IMR-90 (cell line): Measurements from ENCODE around the gene ARHGAP24. TPM values are rescaled to one million over a fixed set of nuclear protein-coding genes. Genes with fewer than 3 reads are reported as not detected.

Source experiments
- ATAC-seq: fragments of 200-7000 bp; cut with Tn5 transposase; 2 replicates; pipeline ENCODE4 v1.9.1; 2020; ENCODE audit warnings: low read depth, mild to moderate bottlenecking, moderate library complexity
- BruUV-seq: library from RNA; stranded (reverse); fragments of 400-500 nt; replicated peaks from 2 replicates; lab custom pipeline; 2021; lab: Mats Ljungman, UMichigan
- CTCF ChIA-PET: fragments of 300-600 bp; formaldehyde crosslinking; extraction: SDS; loops from one replicate; lab custom pipeline; 2021; ENCODE audit warnings: antibody characterized with exemption; lab: Yijun Ruan, JAX
- POLR2A ChIA-PET: fragments of 300-600 bp; sonication (Branson Sonifier 250); formaldehyde crosslinking; loops from one replicate; lab custom pipeline; 2022; ENCODE audit warnings: antibody characterized with exemption; ENCODE audit not compliant: unreplicated experiment; lab: Charles Lee
- DNase-seq: peaks from one replicate; pipeline ENCODE4 v3.0.0; 2013
- H2AFZ ChIP-seq: replicated peaks from 2 replicates; pipeline ENCODE3; 2013; ENCODE audit warnings: low read length, mild to moderate bottlenecking; ENCODE audit not compliant: poor library complexity
- H2AK5ac ChIP-seq: 2 replicates; pipeline ENCODE4 v1.6.1; 2013; ENCODE audit warnings: low read depth, low read length, inconsistent platforms
- H2AK9ac ChIP-seq: replicated peaks from 2 replicates; pipeline ENCODE3; 2013; ENCODE audit warnings: mild to moderate bottlenecking, low read depth, low read length, moderate library complexity; ENCODE audit not compliant: poor library complexity
- H2BK120ac ChIP-seq: 2 replicates; pipeline ENCODE4 v1.6.1; 2013; ENCODE audit warnings: low read depth, low read length, inconsistent platforms
- H2BK15ac ChIP-seq: 3 replicates; pipeline ENCODE4 v1.6.1; 2013; ENCODE audit warnings: low read depth, low read length, inconsistent platforms
- H2BK20ac ChIP-seq: 2 replicates; pipeline ENCODE4 v1.6.1; 2013; ENCODE audit warnings: low read depth, mild to moderate bottlenecking, inconsistent platforms, low read length, moderate library complexity
- H2BK5ac ChIP-seq: 2 replicates; pipeline ENCODE4 v1.6.1; 2013; ENCODE audit warnings: mild to moderate bottlenecking, low read depth, low read length, inconsistent platforms; ENCODE audit not compliant: poor library complexity, severe bottlenecking
- H3K14ac ChIP-seq: replicated peaks from 2 replicates; pipeline ENCODE4 v1.6.1; 2013; ENCODE audit warnings: low read depth, low read length, inconsistent platforms
- H3K18ac ChIP-seq: 2 replicates; pipeline ENCODE4 v1.6.1; 2013; ENCODE audit warnings: low read depth, low read length, control low read depth
- H3K23ac ChIP-seq: 2 replicates; pipeline ENCODE4 v1.6.1; 2013; ENCODE audit warnings: low read depth, low read length, inconsistent platforms
- H3K27ac ChIP-seq: 2 replicates; pipeline ENCODE4 v1.5.1; 2013; ENCODE audit warnings: mild to moderate bottlenecking, control low read depth, low read length; ENCODE audit not compliant: insufficient read depth
- H3K27me3 ChIP-seq: 2 replicates; pipeline ENCODE4 v1.6.1; 2013; ENCODE audit warnings: low read length; ENCODE audit not compliant: control insufficient read depth, insufficient read depth
- H3K36me3 ChIP-seq: 2 replicates; pipeline ENCODE4 v1.6.1; 2013; ENCODE audit warnings: low read length, mixed read lengths; ENCODE audit not compliant: control insufficient read depth, insufficient read depth
- H3K4ac ChIP-seq: 2 replicates; pipeline ENCODE4 v1.6.1; 2013; ENCODE audit warnings: low read depth, low read length, inconsistent platforms
- H3K4me1 ChIP-seq: 2 replicates; pipeline ENCODE4 v1.6.1; 2013; ENCODE audit warnings: low read length, mixed read lengths; ENCODE audit not compliant: control insufficient read depth, insufficient read depth
- H3K4me2 ChIP-seq: 2 replicates; pipeline ENCODE4 v1.6.1; 2013; ENCODE audit warnings: low read depth, mild to moderate bottlenecking, control low read depth, low read length, moderate library complexity
- H3K4me3 ChIP-seq: 2 replicates; pipeline ENCODE4 v1.5.1; 2013; ENCODE audit warnings: low read depth, mild to moderate bottlenecking, control low read depth, low read length, moderate library complexity; ENCODE audit not compliant: insufficient read depth
- H3K56ac ChIP-seq: 2 replicates; pipeline ENCODE4 v1.6.1; 2013; ENCODE audit warnings: low read length, inconsistent platforms; ENCODE audit not compliant: insufficient read depth; ENCODE audit errors: extremely low read depth
- H3K79me1 ChIP-seq, 2 experiments: 2 replicates each; pipeline ENCODE4 v1.6.1; 2013; ENCODE audit warnings: low read length in 2 of 2, inconsistent platforms in 1 of 2, low read depth in 1 of 2
- H3K9ac ChIP-seq: 2 replicates; pipeline ENCODE4 v1.6.1; 2013; ENCODE audit warnings: low read depth, low read length, control low read depth
- H3K9me1 ChIP-seq: 2 replicates; pipeline ENCODE4 v1.6.1; 2013; ENCODE audit warnings: low read length, inconsistent platforms; ENCODE audit not compliant: insufficient read depth
- H3K9me3 ChIP-seq: 2 replicates; pipeline ENCODE4 v1.6.1; 2013; ENCODE audit warnings: low read length; ENCODE audit not compliant: control insufficient read depth, insufficient read depth
- H4K20me1 ChIP-seq: 2 replicates; pipeline ENCODE4 v1.6.1; 2013; ENCODE audit warnings: low read length, inconsistent platforms; ENCODE audit not compliant: insufficient read depth
- H4K5ac ChIP-seq: 2 replicates; pipeline ENCODE4 v1.6.1; 2013; ENCODE audit warnings: mild to moderate bottlenecking, low read depth, low read length, control low read depth
- H4K8ac ChIP-seq, 2 experiments: 2 replicates each; pipeline ENCODE4 v1.6.1; 2013; ENCODE audit warnings: low read depth in 2 of 2, low read length in 2 of 2, control low read depth in 1 of 2, inconsistent platforms in 1 of 2
- H4K91ac ChIP-seq: 2 replicates; pipeline ENCODE4 v1.6.1; 2013; ENCODE audit warnings: low read depth, low read length, inconsistent platforms; ENCODE audit not compliant: insufficient read depth
- BHLHE40 ChIP-seq: fragments of 150-350 bp; IDR thresholded peaks from 2 replicates; pipeline ENCODE4 v1.6.1; 2016; ENCODE audit warnings: mild to moderate bottlenecking, low read depth, low read length
- CEBPB ChIP-seq: IDR thresholded peaks from 2 replicates; pipeline ENCODE4 v1.6.1; 2012; ENCODE audit warnings: low read depth, low read length, improper control_type of control experiment
- CHD1 ChIP-seq: IDR thresholded peaks from 2 replicates; pipeline ENCODE4 v1.6.1; 2012; ENCODE audit warnings: low read depth, low read length, improper control_type of control experiment
- FOS ChIP-seq: fragments of 150-350 bp; IDR thresholded peaks from 2 replicates; pipeline ENCODE4 v1.6.1; 2016; ENCODE audit warnings: low read depth, low read length
- MAFK ChIP-seq: IDR thresholded peaks from 2 replicates; pipeline ENCODE4 v1.6.1; 2012; ENCODE audit warnings: low read depth, low read length, improper control_type of control experiment
- MAZ ChIP-seq: IDR thresholded peaks from 2 replicates; pipeline ENCODE4 v1.6.1; 2012; ENCODE audit warnings: low read depth, mild to moderate bottlenecking, low read length, improper control_type of control experiment, moderate library complexity, borderline replicate concordance
- MXI1 ChIP-seq: IDR thresholded peaks from 2 replicates; pipeline ENCODE4 v1.6.1; 2012; ENCODE audit warnings: low read depth, mild to moderate bottlenecking, low read length, moderate library complexity, borderline replicate concordance
- NFE2L2 ChIP-seq: fragments of 150-350 bp; IDR thresholded peaks from 2 replicates; pipeline ENCODE4 v1.6.1; 2016; ENCODE audit warnings: low read depth, mild to moderate bottlenecking, low read length
- POLR2A ChIP-seq: IDR thresholded peaks from 2 replicates; pipeline ENCODE4 v1.6.1; 2012; ENCODE audit warnings: mild to moderate bottlenecking, low read depth, low read length
- RAD21 ChIP-seq: IDR thresholded peaks from 2 replicates; pipeline ENCODE4 v1.6.1; 2012; ENCODE audit warnings: low read length, improper control_type of control experiment
- RCOR1 ChIP-seq: IDR thresholded peaks from 2 replicates; pipeline ENCODE4 v1.6.1; 2012; ENCODE audit warnings: mild to moderate bottlenecking, low read length, improper control_type of control experiment; ENCODE audit not compliant: insufficient replicate concordance
- RFX5 ChIP-seq: IDR thresholded peaks from 2 replicates; pipeline ENCODE4 v1.8.0; 2012; ENCODE audit warnings: low read depth, mild to moderate bottlenecking, low read length, moderate library complexity
- SMC3 ChIP-seq: fragments of 150-350 bp; IDR thresholded peaks from 2 replicates; pipeline ENCODE4 v1.6.1; 2016; ENCODE audit warnings: low read depth, mild to moderate bottlenecking, antibody characterized with exemption, low read length, moderate library complexity
- WGBS, 2 experiments: methylation state at CpG; one replicate each; pipeline versions ENCODE4 v1.1.5 to v1.1.7; 2013; ENCODE audit warnings: missing lambda C conversion rate in 2 of 2; ENCODE audit not compliant: insufficient read length in 1 of 2; ENCODE audit errors: extremely low coverage in 2 of 2; 5-methylcytosine and 5-hydroxymethylcytosine counted together
- dilution Hi-C: fragments of 300-500 bp; cut with HindIII; formaldehyde crosslinking; loops from one replicate; pipeline ENCODE4 v1.14.3; 2018; ENCODE audit warnings: low sequenced_read_pairs; ENCODE audit not compliant: unreplicated experiment
- in situ Hi-C: fragments of 300-500 bp; cut with MboI; formaldehyde crosslinking; loops from 3 replicates; pipeline ENCODE4 v1.14.3; 2019; ENCODE audit warnings: low sequenced_read_pairs, inconsistent platforms, mixed read lengths
- intact Hi-C: fragments of 100-400 bp; cut with micrococcal nuclease; formaldehyde crosslinking; loops from 2 replicates; pipeline ENCODE4 v1.10.0; 2022
- polyA plus RNA-seq, 3 experiments: library from polyadenylated mRNA; depleted of rRNA; stranded (reverse); fragments of >200 nt; gene quantifications; 2 replicates each; pipeline ENCODE4 v1.2.3, GENCODE V29; 2012; ENCODE audit warnings: low replicate concordance in 1 of 3
- total RNA-seq: library from RNA; depleted of rRNA; stranded (reverse); fragments of >200 nt; gene quantifications from 2 replicates; pipeline ENCODE4 v1.2.3, GENCODE V29; 2012
- TF ChIP-seq, protein P1 (sequence below): fragments of 150-350 bp; IDR thresholded peaks from 2 replicates; pipeline ENCODE4 v1.6.1; 2016; ENCODE audit warnings: low read depth, mild to moderate bottlenecking, low read length, moderate library complexity, borderline replicate concordance
- TF ChIP-seq, protein P2 (sequence below): fragments of 150-350 bp; IDR thresholded peaks from 2 replicates; pipeline ENCODE4 v1.6.1; 2017; ENCODE audit warnings: mild to moderate bottlenecking, antibody characterized with exemption, low read length, low read depth
- TF ChIP-seq, protein P3 (sequence below): conservative IDR thresholded peaks from 2 replicates; pipeline ENCODE4 v1.5.1; 2012; ENCODE audit warnings: mild to moderate bottlenecking, low read depth, low read length, improper control_type of control experiment

ARHGAP24 gene
- total and polyA plus RNA-seq, 2 of the 4 experiments (the other 2 are of a cell fraction) = 11.9 to 24.0 TPM

DNA sequence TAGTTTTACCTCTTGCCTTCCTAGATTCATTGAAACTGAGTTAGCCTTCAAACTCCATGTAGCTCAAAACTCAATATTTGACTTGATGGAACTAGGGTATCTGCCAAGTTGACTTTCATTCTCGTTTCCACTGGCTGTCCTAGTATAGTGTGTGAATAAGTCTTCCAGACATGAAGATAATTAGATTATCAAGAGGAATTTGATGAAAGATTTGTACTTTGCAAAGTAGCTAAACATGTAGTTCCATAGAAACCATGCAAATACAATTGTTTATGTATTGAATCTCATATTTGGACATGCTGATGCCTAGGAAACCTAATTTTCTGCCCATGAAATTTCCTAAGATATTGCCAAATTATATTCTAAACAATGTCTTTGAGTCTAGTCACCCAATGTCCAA is 297.5 kb downstream of the ARHGAP24 start:
- ATAC-seq (no peak), DNase-seq (no peak)
- no peaks in the 10 kb centered on the region for H3K9me3 ChIP-seq
- dilution Hi-C loops = no loop called here
- H3K9ac ChIP-seq = no peak overlapping the region
- H3K4ac ChIP-seq = no peak overlapping the region
- WGBS, 2 experiments = no CpG with 5 or more reads among the region's 1 CpG
- H2BK120ac ChIP-seq = no peak overlapping the region
- H3K14ac ChIP-seq = no peak overlapping the region
- H2AK5ac ChIP-seq = no peak overlapping the region
- no peak for TF ChIP-seq BHLHE40
- TF ChIP-seq MAFK = no peak
- no peak for TF ChIP-seq CEBPB
- TF ChIP-seq, protein P1, sequence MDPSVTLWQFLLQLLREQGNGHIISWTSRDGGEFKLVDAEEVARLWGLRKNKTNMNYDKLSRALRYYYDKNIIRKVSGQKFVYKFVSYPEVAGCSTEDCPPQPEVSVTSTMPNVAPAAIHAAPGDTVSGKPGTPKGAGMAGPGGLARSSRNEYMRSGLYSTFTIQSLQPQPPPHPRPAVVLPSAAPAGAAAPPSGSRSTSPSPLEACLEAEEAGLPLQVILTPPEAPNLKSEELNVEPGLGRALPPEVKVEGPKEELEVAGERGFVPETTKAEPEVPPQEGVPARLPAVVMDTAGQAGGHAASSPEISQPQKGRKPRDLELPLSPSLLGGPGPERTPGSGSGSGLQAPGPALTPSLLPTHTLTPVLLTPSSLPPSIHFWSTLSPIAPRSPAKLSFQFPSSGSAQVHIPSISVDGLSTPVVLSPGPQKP = no peak
- TF ChIP-seq POLR2A = no peak
- no peak for TF ChIP-seq RCOR1
- no peak for TF ChIP-seq RAD21
- TF ChIP-seq, protein P2, sequence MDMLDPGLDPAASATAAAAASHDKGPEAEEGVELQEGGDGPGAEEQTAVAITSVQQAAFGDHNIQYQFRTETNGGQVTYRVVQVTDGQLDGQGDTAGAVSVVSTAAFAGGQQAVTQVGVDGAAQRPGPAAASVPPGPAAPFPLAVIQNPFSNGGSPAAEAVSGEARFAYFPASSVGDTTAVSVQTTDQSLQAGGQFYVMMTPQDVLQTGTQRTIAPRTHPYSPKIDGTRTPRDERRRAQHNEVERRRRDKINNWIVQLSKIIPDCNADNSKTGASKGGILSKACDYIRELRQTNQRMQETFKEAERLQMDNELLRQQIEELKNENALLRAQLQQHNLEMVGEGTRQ = no peak
- TF ChIP-seq NFE2L2 = no peak
- TF ChIP-seq RFX5 = no peak
- no peak for TF ChIP-seq MAZ
- no peak for TF ChIP-seq FOS
- TF ChIP-seq, protein P3, sequence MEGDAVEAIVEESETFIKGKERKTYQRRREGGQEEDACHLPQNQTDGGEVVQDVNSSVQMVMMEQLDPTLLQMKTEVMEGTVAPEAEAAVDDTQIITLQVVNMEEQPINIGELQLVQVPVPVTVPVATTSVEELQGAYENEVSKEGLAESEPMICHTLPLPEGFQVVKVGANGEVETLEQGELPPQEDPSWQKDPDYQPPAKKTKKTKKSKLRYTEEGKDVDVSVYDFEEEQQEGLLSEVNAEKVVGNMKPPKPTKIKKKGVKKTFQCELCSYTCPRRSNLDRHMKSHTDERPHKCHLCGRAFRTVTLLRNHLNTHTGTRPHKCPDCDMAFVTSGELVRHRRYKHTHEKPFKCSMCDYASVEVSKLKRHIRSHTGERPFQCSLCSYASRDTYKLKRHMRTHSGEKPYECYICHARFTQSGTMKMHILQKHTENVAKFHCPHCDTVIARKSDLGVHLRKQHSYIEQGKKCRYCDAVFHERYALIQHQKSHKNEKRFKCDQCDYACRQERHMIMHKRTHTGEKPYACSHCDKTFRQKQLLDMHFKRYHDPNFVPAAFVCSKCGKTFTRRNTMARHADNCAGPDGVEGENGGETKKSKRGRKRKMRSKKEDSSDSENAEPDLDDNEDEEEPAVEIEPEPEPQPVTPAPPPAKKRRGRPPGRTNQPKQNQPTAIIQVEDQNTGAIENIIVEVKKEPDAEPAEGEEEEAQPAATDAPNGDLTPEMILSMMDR = no peak
- TF ChIP-seq CHD1 = no peak
- no peak for TF ChIP-seq MXI1
- no peak for TF ChIP-seq SMC3
- H3K56ac ChIP-seq = no peak overlapping the region
- no peak overlapping the region for H3K4me2 ChIP-seq
- H3K4me1 ChIP-seq = peaks cover 7% of the 10 kb centered on the region; the same call in 1 of the 2 replicates
- H3K9me1 ChIP-seq = peaks cover 3% of the 10 kb centered on the region; the same call in 1 of the 2 replicates
- in situ Hi-C loops = no loop called here
- H3K23ac ChIP-seq = no peak overlapping the region
- no peak overlapping the region for H2AK9ac ChIP-seq
- no TSS peak for BruUV-seq
- intact Hi-C loops = no loop called here
- H4K20me1 ChIP-seq = no peaks in the 10 kb centered on the region
- H2AFZ ChIP-seq = no peak overlapping the region
- no peaks in the 10 kb centered on the region for H3K36me3 ChIP-seq
- no peak overlapping the region for H3K18ac ChIP-seq
- ChIA-PET POLR2A (no interaction called here), CTCF (no interaction called here)
- H2BK5ac ChIP-seq = no peak overlapping the region
- H3K4me3 ChIP-seq = no peak overlapping the region
- no peak overlapping the region for H4K91ac ChIP-seq
- no peaks in the 10 kb centered on the region for H3K27me3 ChIP-seq
- no peak overlapping the region for H2BK20ac ChIP-seq
- no peak overlapping the region for H4K8ac ChIP-seq
- H3K79me1 ChIP-seq = 0 out of 4 replicates have a peak, but pooled peaks cover 0 to 3% of the 10 kb centered on the region in 2 experiments
- H4K5ac ChIP-seq = no peak overlapping the region
- H3K27ac ChIP-seq = no peak overlapping the region
- H2BK15ac ChIP-seq = no peak overlapping the region
